Left cardiac atrium (tissue), 4 donors: ENCODE data around the gene LYPD5. TPM values are rescaled to one million over a fixed set of nuclear protein-coding genes. Genes with fewer than 3 reads are reported as not detected.
"Not testable (repeated sequence)": the region's sequence is repeated elsewhere in the genome, so short reads cannot be mapped to it uniquely, and the experiment has no call there.

Source experiments
- ATAC-seq, 2 donors: fragments of 200-7000 bp; cut with Tn5 transposase; one replicate each; pipeline ENCODE4 v1.9.1; 2020; ENCODE audit warnings: mild to moderate bottlenecking in 2 of 2, moderate library complexity in 2 of 2
- DNase-seq: peaks from one replicate; pipeline ENCODE4 v3.0.0-alpha.2; 2020
- intact Hi-C, 2 donors: fragments of 100-400 bp; cut with DNase I; formaldehyde crosslinking; loops; one replicate each; pipeline versions ENCODE4 v1.14.1 to v1.15.1; 2022 to 2023
- long read RNA-seq: library from polyadenylated mRNA; unstranded; transcript quantifications from one replicate; pipeline ENCODE4 v2.0.0, GENCODE V29; 2021
- total RNA-seq, 2 donors: library from RNA; stranded (reverse); fragmentation: NEBNext Ultra II Directional; extraction: Animal tissue kit (Norgen Biotek cat#: 25700); gene quantifications; one replicate each; pipeline ENCODE4 v1.2.1, GENCODE V29; 2021
- donor health status: DM: no; HTN: yes; CAD: no.
- donor health status: DM: no; HTN: yes; CAD: no; lungs with severe emphysema.
- donor health status: DM: yes; HTN: yes; CAD: no.
- donor health status: Dilated cardiomyopathy.

The LYPD5 gene
- 1 to 10 TPM; 1.3 to 2.1 TPM for total RNA-seq
- long read RNA-seq, transcript LYPD5-203 (4 exons, 1,519 nt), result major isoform, 6 of 8 reads
- long read RNA-seq, partial matches to known transcripts, result 0 of 8 reads
- long read RNA-seq, other reads (novel, unspliced or antisense), result 0 of 8 reads

GRCh38 chr19:43802216-43802951 is at the start of gene LYPD5:
Gene LYPD5, minus strand, starts transcription at chr19:43802447. Its CDS starts 67 bp downstream, at chr19:43802380.
- intact Hi-C loops, result no loop called here
- ATAC-seq (no peak), DNase-seq (no peak)

- ATAC-seq (no peak), DNase-seq (no peak)
- intact Hi-C loops, result no loop called here
Observed at GRCh38 chr19:43848821-43849220, 46.6 kb upstream of the LYPD5 start.

GRCh38 chr19:43847884-43848283 is 45.6 kb upstream of the LYPD5 start:
- DNase-seq (no peak), ATAC-seq (no peak)
- intact Hi-C loops, result no loop called here

- ATAC-seq (no peak), DNase-seq (no peak)
- intact Hi-C loops, result no loop called here
Observed at GRCh38 chr19:43847246-43847645, 45.0 kb upstream of the LYPD5 start.

- ATAC-seq, result no peak
- intact Hi-C loops, result no loop called here
- DNase-seq, result no peak
Observed at GRCh38 chr19:43842007-43842406, 39.8 kb upstream of the LYPD5 start.

- intact Hi-C loops, result no loop called here
- DNase-seq (no peak), ATAC-seq (no peak)
Observed at GRCh38 chr19:43839139-43839538, 36.9 kb upstream of the LYPD5 start.

- intact Hi-C loops, result no loop called here
- ATAC-seq, result peak; percentile 100
- peak; percentile 91 for DNase-seq
Observed at GRCh38 chr19:43826787-43827754, 24.8 kb upstream of the LYPD5 start, which contains the start of gene ZNF283. Gene ZNF283, plus strand, starts transcription at chr19:43827321. Its CDS starts 6,184 bp downstream, at chr19:43833505.

- DNase-seq, ATAC-seq, intact Hi-C loops: not testable (repeated sequence)
Observed at GRCh38 chr19:43824572-43824971, 22.3 kb upstream of the LYPD5 start.

- DNase-seq, intact Hi-C loops, ATAC-seq: not testable (repeated sequence)
Observed at GRCh38 chr19:43823856-43824255, 21.6 kb upstream of the LYPD5 start.

GRCh38 chr19:43820884-43821215 is 18.6 kb upstream of the LYPD5 start:
- ATAC-seq (no peak), DNase-seq (no peak)
- intact Hi-C loops, result no loop called here

GRCh38 chr19:43820098-43820883 is 18.0 kb upstream of the LYPD5 start:
- ATAC-seq (peak in 1 of 2 donors; percentile 88), DNase-seq (peak; percentile 69)
- intact Hi-C loops, result no loop called here

- ATAC-seq, result no peak
- DNase-seq, result no peak
- intact Hi-C loops, result no loop called here
Observed at GRCh38 chr19:43818500-43818899, 16.3 kb upstream of the LYPD5 start.

- DNase-seq, ATAC-seq, intact Hi-C loops: not testable (repeated sequence)
Observed at GRCh38 chr19:43817454-43817853, 15.2 kb upstream of the LYPD5 start.

- DNase-seq (no peak), ATAC-seq (no peak)
- intact Hi-C loops, result no loop called here
Observed at GRCh38 chr19:43814663-43815352, 12.6 kb upstream of the LYPD5 start.

GRCh38 chr19:43812688-43813087 is 10.4 kb upstream of the LYPD5 start:
- DNase-seq (no peak), ATAC-seq (no peak)
- intact Hi-C loops, result no loop called here

GRCh38 chr19:43812259-43812658 is 10.0 kb upstream of the LYPD5 start:
- ATAC-seq (no peak), DNase-seq (no peak)
- intact Hi-C loops, result no loop called here

GRCh38 chr19:43811837-43812236 is 9.6 kb upstream of the LYPD5 start:
- no peak for ATAC-seq
- no peak for DNase-seq

More at GRCh38 chr19:43811837-43812236, 9.6 kb upstream of the LYPD5 start:
- intact Hi-C loops, result no loop called here
